HepG2 (cell line): ENCODE data around the gene NMU. TPM values are rescaled to one million over a fixed set of nuclear protein-coding genes. Genes with fewer than 3 reads are reported as not detected.

ENCODE experiments used
- AFF4 ChIP-seq: sonication (generic); formaldehyde crosslinking; IDR thresholded peaks from 2 replicates; pipeline ENCODE4 v1.4.0; 2020; ENCODE audit warnings: missing genetic modification reagents
- AKAP8 ChIP-seq: sonication (generic); formaldehyde crosslinking; IDR thresholded peaks from 2 replicates; pipeline ENCODE4 v1.5.1; 2020; ENCODE audit warnings: mild to moderate bottlenecking, missing genetic modification reagents
- ARHGAP35 ChIP-seq: sonication (generic); formaldehyde crosslinking; IDR thresholded peaks from 2 replicates; pipeline ENCODE4 v1.9.0; 2022; ENCODE audit warnings: mild to moderate bottlenecking, inconsistent platforms, moderate library complexity, missing genetic modification reagents, borderline replicate concordance
- HHEX ChIP-seq: IDR thresholded peaks from 2 replicates; pipeline ENCODE4 v1.6.1; 2016; ENCODE audit warnings: control low read depth
- HNRNPL ChIP-seq: fragments of 200-400 bp; formaldehyde crosslinking; IDR thresholded peaks from 2 replicates; pipeline ENCODE4 v1.6.1; 2017; ENCODE audit warnings: mild to moderate bottlenecking, low read depth, low read length
- KLF6 ChIP-seq: IDR thresholded peaks from 2 replicates; pipeline ENCODE4 v1.8.0; 2016; ENCODE audit warnings: missing biosample characterization, missing genetic modification reagents
- NCOA5 ChIP-seq: sonication (generic); formaldehyde crosslinking; IDR thresholded peaks from 2 replicates; pipeline ENCODE4 v1.4.0; 2020; ENCODE audit warnings: missing genetic modification reagents
- PHF20 ChIP-seq: sonication (generic); formaldehyde crosslinking; IDR thresholded peaks from 2 replicates; pipeline ENCODE4 v1.5.0; 2020; ENCODE audit warnings: mild to moderate bottlenecking, missing genetic modification reagents
- SMAD9 ChIP-seq: sonication (generic); formaldehyde crosslinking; IDR thresholded peaks from 2 replicates; pipeline ENCODE4 v1.5.1; 2020; ENCODE audit warnings: mild to moderate bottlenecking, missing genetic modification reagents
- SRSF9 ChIP-seq: fragments of 200-400 bp; formaldehyde crosslinking; IDR thresholded peaks from 2 replicates; pipeline ENCODE4 v1.6.1; 2018; ENCODE audit warnings: borderline replicate concordance, mild to moderate bottlenecking, low read depth, low read length; ENCODE audit not compliant: insufficient read depth, poor library complexity, severe bottlenecking
- ZNF224 ChIP-seq: sonication (generic); formaldehyde crosslinking; IDR thresholded peaks from 2 replicates; pipeline ENCODE4 v1.5.0; 2020; ENCODE audit warnings: mild to moderate bottlenecking, missing genetic modification reagents
- ZNF598 ChIP-seq: sonication (generic); formaldehyde crosslinking; IDR thresholded peaks from 2 replicates; pipeline ENCODE4 v1.5.1; 2020; ENCODE audit warnings: mild to moderate bottlenecking, missing genetic modification reagents, borderline replicate concordance
- ZNF704 ChIP-seq: sonication (generic); formaldehyde crosslinking; IDR thresholded peaks from 2 replicates; pipeline ENCODE4 v1.8.1; 2023; ENCODE audit warnings: mild to moderate bottlenecking, inconsistent platforms, moderate library complexity, missing genetic modification reagents, borderline replicate concordance
- polyA plus RNA-seq, 8 experiments: library from polyadenylated mRNA; depleted of rRNA in 3 of 8; stranded (reverse) in 7 of 8; unstranded in 1 of 8; fragments of >200 nt; fragmentation: Illumina TruSeq in 4 of 8; extraction: Trizol in 4 of 8; gene quantifications; 2 replicates each; pipeline versions ENCODE4 v1.2.1 to v1.2.3, GENCODE V29; 2011 to 2016; ENCODE audit warnings: low read depth in 4 of 8, missing spikeins in 1 of 8, mixed read lengths in 1 of 8; ENCODE audit not compliant: insufficient read depth in 1 of 8
- total RNA-seq, 5 experiments: library from RNA; depleted of rRNA; stranded (reverse); fragments of >200 nt; fragmentation: Illumina TruSeq; extraction: Trizol; gene quantifications; 2 replicates each; pipeline ENCODE4 v1.2.3, GENCODE V29; 2016; ENCODE audit warnings: low read depth in 1 of 5
- TF ChIP-seq, protein P1 (sequence below): sonication (generic); formaldehyde crosslinking; IDR thresholded peaks from 2 replicates; pipeline ENCODE4 v1.4.0; 2020; ENCODE audit warnings: missing genetic modification reagents, borderline replicate concordance
- TF ChIP-seq, protein P2 (sequence below): sonication (generic); formaldehyde crosslinking; IDR thresholded peaks from 2 replicates; pipeline ENCODE4 v1.5.1; 2020; ENCODE audit warnings: missing genetic modification reagents, mild to moderate bottlenecking, borderline replicate concordance
- TF ChIP-seq, protein P3 (sequence below): IDR thresholded peaks from 2 replicates; pipeline ENCODE4 v1.6.1; 2012; ENCODE audit warnings: inconsistent platforms

The NMU gene
- total and polyA plus RNA-seq, 2 of the 13 experiments (the other 11 are each of a cell fraction or from before 2014, with no cell fraction given) = not detected

DNA sequence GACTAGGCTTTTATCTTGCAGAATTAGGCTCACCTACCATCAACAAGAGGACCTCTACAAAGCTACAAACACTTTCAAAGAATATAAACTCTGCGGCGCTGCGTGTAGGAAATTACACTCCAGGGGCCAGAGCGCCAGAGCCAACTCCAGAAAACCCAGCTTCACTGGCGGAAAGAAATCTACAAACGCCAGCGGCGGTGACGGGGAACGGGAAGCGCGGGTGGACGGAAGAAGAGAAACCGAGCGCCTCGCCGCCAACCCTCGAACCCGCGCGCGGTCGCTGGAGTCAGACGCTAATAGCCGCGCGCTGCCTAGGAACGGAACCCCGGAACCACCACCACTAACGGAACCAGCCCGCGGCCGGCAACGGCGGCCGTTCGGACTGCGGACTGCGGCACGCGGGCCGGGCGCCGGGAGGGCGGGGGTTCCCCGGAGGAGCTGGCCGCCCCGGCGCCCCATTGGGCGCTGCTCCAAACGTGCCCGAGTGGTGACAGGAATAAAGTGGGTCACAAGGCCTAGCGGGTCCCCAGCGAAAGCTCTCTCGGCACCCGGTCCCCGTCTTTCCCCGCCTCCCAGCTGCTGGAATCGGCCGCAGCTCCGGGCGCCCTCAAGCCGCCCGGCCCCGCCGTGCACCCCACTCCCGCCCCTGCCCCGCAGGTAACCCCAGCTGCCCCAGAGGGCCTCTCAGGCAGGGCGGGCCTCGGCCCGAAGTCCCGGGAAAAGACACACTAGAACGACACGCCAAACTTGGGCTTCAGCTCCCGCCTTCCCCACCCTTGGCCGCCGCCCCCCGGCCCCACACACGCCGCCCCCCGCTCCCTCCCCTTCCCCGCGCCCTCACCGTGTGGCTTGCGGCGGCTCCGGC is 90.2 kb downstream of the NMU start (continued):
- no peak for TF ChIP-seq AFF4 (CRISPR knock-in tag)
- no peak for TF ChIP-seq HNRNPL
- peak; percentile 71 for TF ChIP-seq PHF20 (CRISPR knock-in tag)
- TF ChIP-seq, protein P1, sequence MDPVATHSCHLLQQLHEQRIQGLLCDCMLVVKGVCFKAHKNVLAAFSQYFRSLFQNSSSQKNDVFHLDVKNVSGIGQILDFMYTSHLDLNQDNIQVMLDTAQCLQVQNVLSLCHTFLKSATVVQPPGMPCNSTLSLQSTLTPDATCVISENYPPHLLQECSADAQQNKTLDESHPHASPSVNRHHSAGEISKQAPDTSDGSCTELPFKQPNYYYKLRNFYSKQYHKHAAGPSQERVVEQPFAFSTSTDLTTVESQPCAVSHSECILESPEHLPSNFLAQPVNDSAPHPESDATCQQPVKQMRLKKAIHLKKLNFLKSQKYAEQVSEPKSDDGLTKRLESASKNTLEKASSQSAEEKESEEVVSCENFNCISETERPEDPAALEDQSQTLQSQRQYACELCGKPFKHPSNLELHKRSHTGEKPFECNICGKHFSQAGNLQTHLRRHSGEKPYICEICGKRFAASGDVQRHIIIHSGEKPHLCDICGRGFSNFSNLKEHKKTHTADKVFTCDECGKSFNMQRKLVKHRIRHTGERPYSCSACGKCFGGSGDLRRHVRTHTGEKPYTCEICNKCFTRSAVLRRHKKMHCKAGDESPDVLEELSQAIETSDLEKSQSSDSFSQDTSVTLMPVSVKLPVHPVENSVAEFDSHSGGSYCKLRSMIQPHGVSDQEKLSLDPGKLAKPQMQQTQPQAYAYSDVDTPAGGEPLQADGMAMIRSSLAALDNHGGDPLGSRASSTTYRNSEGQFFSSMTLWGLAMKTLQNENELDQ (CRISPR knock-in tag) = no peak
- TF ChIP-seq KLF6 (CRISPR knock-in tag) = 0 out of 2 replicates have a peak, but pooled peaks have one; percentile 25
- no peak for TF ChIP-seq SRSF9
- TF ChIP-seq AKAP8 = 0 out of 2 replicates have a peak, but pooled peaks have one; percentile 65
- TF ChIP-seq ZNF224 = no peak
- no peak for TF ChIP-seq SMAD9 (CRISPR knock-in tag)
- no peak for TF ChIP-seq HHEX (CRISPR knock-in tag)
- 0 out of 2 replicates have a peak, but pooled peaks have one; percentile 56 for TF ChIP-seq ZNF598
- TF ChIP-seq ARHGAP35 = no peak
- TF ChIP-seq, protein P2, sequence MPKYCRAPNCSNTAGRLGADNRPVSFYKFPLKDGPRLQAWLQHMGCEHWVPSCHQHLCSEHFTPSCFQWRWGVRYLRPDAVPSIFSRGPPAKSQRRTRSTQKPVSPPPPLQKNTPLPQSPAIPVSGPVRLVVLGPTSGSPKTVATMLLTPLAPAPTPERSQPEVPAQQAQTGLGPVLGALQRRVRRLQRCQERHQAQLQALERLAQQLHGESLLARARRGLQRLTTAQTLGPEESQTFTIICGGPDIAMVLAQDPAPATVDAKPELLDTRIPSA (CRISPR knock-in tag) = no peak
- TF ChIP-seq ZNF704 = no peak
- TF ChIP-seq, protein P3, sequence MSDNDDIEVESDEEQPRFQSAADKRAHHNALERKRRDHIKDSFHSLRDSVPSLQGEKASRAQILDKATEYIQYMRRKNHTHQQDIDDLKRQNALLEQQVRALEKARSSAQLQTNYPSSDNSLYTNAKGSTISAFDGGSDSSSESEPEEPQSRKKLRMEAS = peak; percentile 82
- no peak for TF ChIP-seq NCOA5 (CRISPR knock-in tag)
